ENCODE measurements around the gene NWD2.
"Not testable (repeated sequence)": the region's sequence is repeated elsewhere in the genome, so short reads cannot be mapped to it uniquely, and the experiment has no call there.

GRCh38 chr4:37495353-37495752 lies 250.8 kb downstream of the NWD2 start:
- not testable (repeated sequence) for TF ChIP-seq CTCF (IDR thresholded peaks at IDR 0.05; ENCODE audit: low read length); EZH2 (optimal IDR thresholded peaks at IDR 0.05; ENCODE audit: low read depth, low read length); EZH2phosphoT487 (IDR thresholded peaks at IDR 0.05; ENCODE audit: low read length)
